Ovary (tissue), 3 donors: ENCODE data around the gene MROH8.

ENCODE experiments used
- CTCF ChIP-seq, 3 donors: fragments of 450-650 bp in 2 of 3; fragments of 200-600 bp in 1 of 3; IDR thresholded peaks; one replicate each; pipeline versions ENCODE4 v1.5.1 to v1.8.0; 2016 to 2022; ENCODE audit warnings: antibody characterized with exemption in 3 of 3, mild to moderate bottlenecking in 1 of 3
- EP300 ChIP-seq: sonication (generic); formaldehyde crosslinking; IDR thresholded peaks from one replicate; pipeline ENCODE4 v1.6.1; 2017; ENCODE audit warnings: antibody characterized with exemption
- POLR2A ChIP-seq: fragments of 450-650 bp; IDR thresholded peaks from one replicate; pipeline ENCODE4 v1.6.1; 2017; ENCODE audit warnings: antibody characterized with exemption, mild to moderate bottlenecking, moderate library complexity
- donor health status: DM: no; HTN: no; CAD: no.

GRCh38 chr20:37133952-37134351, 45.4 kb downstream of the MROH8 start:
- TF ChIP-seq POLR2A = no peak
- no peak for TF ChIP-seq CTCF (IDR thresholded peaks at IDR 0.05)
- no peak for TF ChIP-seq EP300
